K562 (cell line): ENCODE measurements around the gene KIAA0930. TPM values are rescaled to one million over a fixed set of nuclear protein-coding genes. Genes with fewer than 3 reads are reported as not detected.

Experiments
- CBX2 ChIP-seq: fragments of 200-600 bp; sonication (generic); IDR thresholded peaks from one replicate; pipeline ENCODE4 v1.6.1; 2012; ENCODE audit warnings: mild to moderate bottlenecking, low read length, inconsistent platforms; ENCODE audit not compliant: insufficient read depth, poor library complexity, severe bottlenecking
- CCNT2 ChIP-seq: IDR thresholded peaks from 2 replicates; pipeline ENCODE4 v1.6.1; 2011; ENCODE audit warnings: borderline replicate concordance, low read depth, mild to moderate bottlenecking, moderate library complexity, mixed read lengths, low read length; ENCODE audit not compliant: insufficient read length; ENCODE audit errors: extremely low read depth
- CHD4 ChIP-seq: fragments of 200-600 bp; sonication (generic); IDR thresholded peaks from 3 replicates; pipeline ENCODE4 v1.6.1; 2012; ENCODE audit warnings: low read depth, mild to moderate bottlenecking, mixed read lengths, low read length, inconsistent platforms; ENCODE audit not compliant: insufficient read depth, insufficient replicate concordance, poor library complexity, severe bottlenecking
- FOXP1 ChIP-seq: sonication (generic); formaldehyde crosslinking; IDR thresholded peaks from 2 replicates; pipeline ENCODE4 v1.8.0; 2022; ENCODE audit warnings: mild to moderate bottlenecking, missing genetic modification reagents
- FUS ChIP-seq: fragments of 200-400 bp; formaldehyde crosslinking; optimal IDR thresholded peaks from 2 replicates; pipeline ENCODE3; 2017; ENCODE audit warnings: low read depth, low read length
- HIVEP1 ChIP-seq: fragments of 250-450 bp; sonication (Bioruptor Pico); IDR thresholded peaks from 2 replicates; pipeline ENCODE4 v1.4.0; 2020; ENCODE audit warnings: mild to moderate bottlenecking
- KLF10 ChIP-seq: fragments of 250-450 bp; sonication (Bioruptor Pico); IDR thresholded peaks from 2 replicates; pipeline ENCODE4 v1.6.1; 2021; ENCODE audit warnings: matching md5 sums
- MYC ChIP-seq, 2 experiments: fragments of 250-450 bp in 1 of 2; sonication (Bioruptor Pico) in 1 of 2; IDR thresholded peaks; 2 replicates each; pipeline versions ENCODE4 v1.5.1 to v1.6.1; 2012 to 2021; ENCODE audit warnings: low read depth in 2 of 2, borderline replicate concordance in 1 of 2, improper control_type of control experiment in 1 of 2, low read length in 1 of 2, mild to moderate bottlenecking in 1 of 2, moderate library complexity in 1 of 2
- TAL1 ChIP-seq: fragments of 450-650 bp; IDR thresholded peaks from 2 replicates; pipeline ENCODE4 v1.6.1; 2016; ENCODE audit warnings: mild to moderate bottlenecking
- TCF3 ChIP-seq: sonication (generic); formaldehyde crosslinking; IDR thresholded peaks from 2 replicates; pipeline ENCODE4 v1.4.0; 2020; ENCODE audit warnings: mild to moderate bottlenecking, missing genetic modification reagents
- TCFL5 ChIP-seq: fragments of 250-450 bp; sonication (Bioruptor Pico); conservative IDR thresholded peaks from 2 replicates; pipeline ENCODE4 v1.6.1; 2021; ENCODE audit warnings: mild to moderate bottlenecking, moderate library complexity, matching md5 sums
- ZBTB9 ChIP-seq: fragments of 450-650 bp; formaldehyde crosslinking; IDR thresholded peaks from 2 replicates; pipeline ENCODE4 v1.4.0; 2020; ENCODE audit warnings: mild to moderate bottlenecking, moderate library complexity
- polyA plus RNA-seq, 8 experiments: library from polyadenylated mRNA; depleted of rRNA in 4 of 8; stranded (reverse) in 5 of 8; unstranded in 3 of 8; fragments of >200 nt; fragmentation: Nextera tagmentation in 2 of 8; fragmentation: Illumina TruSeq in 1 of 8; extraction: Ambion mirVana in 2 of 8; extraction: Trizol in 1 of 8; gene quantifications; 2 replicates each; pipeline versions ENCODE4 v1.2.1 to v1.2.3, GENCODE V29; 2011 to 2014; ENCODE audit warnings: inconsistent platforms in 1 of 8, missing spikeins in 1 of 8
- total RNA-seq, 7 experiments: library from RNA; depleted of rRNA in 6 of 7; stranded (reverse); fragments of >200 nt in 6 of 7; fragmentation: Illumina TruSeq in 2 of 7; extraction: Trizol in 2 of 7; gene quantifications; 2 replicates each; pipeline versions ENCODE4 v1.2.1 to v1.2.3, GENCODE V29; 2011 to 2021; ENCODE audit warnings: low replicate concordance in 1 of 7
- TF ChIP-seq, protein P1 (sequence below): fragments of 250-450 bp; sonication (Bioruptor Pico); IDR thresholded peaks from 2 replicates; pipeline ENCODE4 v1.8.0; 2022; ENCODE audit warnings: moderate library complexity, mild to moderate bottlenecking, inconsistent platforms
- TF ChIP-seq, protein P2 (sequence below), 2 experiments: fragments of 450-650 bp; IDR thresholded peaks; 2 replicates each; pipeline ENCODE4 v1.6.1; 2016; ENCODE audit warnings: mild to moderate bottlenecking in 2 of 2, borderline replicate concordance in 1 of 2, low read depth in 1 of 2, moderate library complexity in 1 of 2

The KIAA0930 gene
- total and polyA plus RNA-seq, 9 of the 15 experiments (the other 6 are each of a cell fraction or from before 2014, with no cell fraction given): 0.24 to 12.1 (median 6.4) TPM

DNA sequence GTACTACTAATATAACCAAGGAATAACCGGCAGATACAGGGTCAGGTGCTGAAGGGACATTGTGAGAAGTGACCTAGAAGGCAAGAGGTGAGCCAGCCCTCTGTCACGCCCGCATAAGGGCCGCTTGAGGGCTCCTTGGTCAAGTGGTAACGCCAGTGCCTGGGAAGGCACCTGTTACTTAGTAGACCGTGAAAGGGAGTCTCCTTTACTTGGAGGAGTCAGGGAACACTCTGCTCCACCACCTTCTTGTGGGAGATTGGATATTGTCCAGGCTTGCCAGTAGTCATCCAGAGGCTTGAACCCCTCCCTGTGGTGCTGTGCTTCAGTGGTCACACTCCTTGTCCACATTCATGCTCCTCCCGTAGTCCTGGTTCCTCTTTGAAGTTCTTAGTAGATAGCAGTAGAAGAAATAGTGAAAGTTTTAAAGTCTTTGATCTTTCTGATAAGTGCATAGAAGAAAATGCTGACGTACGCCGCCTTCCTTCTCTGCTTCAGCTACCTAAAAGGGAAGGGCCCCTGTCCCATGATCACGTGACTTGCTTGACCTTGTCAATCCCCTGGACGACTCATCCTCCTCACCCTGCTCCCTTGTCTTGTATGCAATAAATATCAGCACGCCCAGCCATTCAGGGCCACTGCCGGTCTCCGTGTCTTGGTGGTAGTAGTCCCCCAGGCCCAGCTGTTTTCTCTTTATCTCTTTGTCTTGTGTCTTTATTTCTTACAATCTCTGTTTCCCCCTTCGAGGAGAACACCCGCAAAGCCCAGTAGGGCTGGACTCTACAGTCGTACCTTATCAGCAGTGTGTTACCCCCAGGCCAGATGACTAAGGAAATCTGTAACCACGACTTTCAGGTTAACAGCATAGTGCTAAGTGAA, 70.9 kb downstream of the KIAA0930 start (continued):
- TF ChIP-seq ZBTB9 (CRISPR knock-in tag) (no peak), TCFL5 (CRISPR knock-in tag) (no peak), HIVEP1 (CRISPR knock-in tag) (no peak), TCF3 (CRISPR knock-in tag) (peak; percentile 35; the same call in 1 of the 2 replicates), TAL1 (peak; percentile 39; the same call in 1 of the 2 replicates), CBX2 (no peak), FUS (no peak), CHD4 (no peak), KLF10 (CRISPR knock-in tag) (no peak), MYC (IDR thresholded peaks at IDR 0.05; ENCODE audit: low read depth, low read length) (no peak), MYC (CRISPR knock-in tag; IDR thresholded peaks at IDR 0.05; ENCODE audit: borderline replicate concordance, low read depth) (no peak), CCNT2 (no peak), FOXP1 (CRISPR knock-in tag) (no peak)
- TF ChIP-seq, protein P1, sequence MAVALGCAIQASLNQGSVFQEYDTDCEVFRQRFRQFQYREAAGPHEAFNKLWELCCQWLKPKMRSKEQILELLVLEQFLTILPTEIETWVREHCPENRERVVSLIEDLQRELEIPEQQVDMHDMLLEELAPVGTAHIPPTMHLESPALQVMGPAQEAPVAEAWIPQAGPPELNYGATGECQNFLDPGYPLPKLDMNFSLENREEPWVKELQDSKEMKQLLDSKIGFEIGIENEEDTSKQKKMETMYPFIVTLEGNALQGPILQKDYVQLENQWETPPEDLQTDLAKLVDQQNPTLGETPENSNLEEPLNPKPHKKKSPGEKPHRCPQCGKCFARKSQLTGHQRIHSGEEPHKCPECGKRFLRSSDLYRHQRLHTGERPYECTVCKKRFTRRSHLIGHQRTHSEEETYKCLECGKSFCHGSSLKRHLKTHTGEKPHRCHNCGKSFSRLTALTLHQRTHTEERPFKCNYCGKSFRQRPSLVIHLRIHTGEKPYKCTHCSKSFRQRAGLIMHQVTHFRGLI (CRISPR knock-in tag): no peak
- TF ChIP-seq, protein P2, sequence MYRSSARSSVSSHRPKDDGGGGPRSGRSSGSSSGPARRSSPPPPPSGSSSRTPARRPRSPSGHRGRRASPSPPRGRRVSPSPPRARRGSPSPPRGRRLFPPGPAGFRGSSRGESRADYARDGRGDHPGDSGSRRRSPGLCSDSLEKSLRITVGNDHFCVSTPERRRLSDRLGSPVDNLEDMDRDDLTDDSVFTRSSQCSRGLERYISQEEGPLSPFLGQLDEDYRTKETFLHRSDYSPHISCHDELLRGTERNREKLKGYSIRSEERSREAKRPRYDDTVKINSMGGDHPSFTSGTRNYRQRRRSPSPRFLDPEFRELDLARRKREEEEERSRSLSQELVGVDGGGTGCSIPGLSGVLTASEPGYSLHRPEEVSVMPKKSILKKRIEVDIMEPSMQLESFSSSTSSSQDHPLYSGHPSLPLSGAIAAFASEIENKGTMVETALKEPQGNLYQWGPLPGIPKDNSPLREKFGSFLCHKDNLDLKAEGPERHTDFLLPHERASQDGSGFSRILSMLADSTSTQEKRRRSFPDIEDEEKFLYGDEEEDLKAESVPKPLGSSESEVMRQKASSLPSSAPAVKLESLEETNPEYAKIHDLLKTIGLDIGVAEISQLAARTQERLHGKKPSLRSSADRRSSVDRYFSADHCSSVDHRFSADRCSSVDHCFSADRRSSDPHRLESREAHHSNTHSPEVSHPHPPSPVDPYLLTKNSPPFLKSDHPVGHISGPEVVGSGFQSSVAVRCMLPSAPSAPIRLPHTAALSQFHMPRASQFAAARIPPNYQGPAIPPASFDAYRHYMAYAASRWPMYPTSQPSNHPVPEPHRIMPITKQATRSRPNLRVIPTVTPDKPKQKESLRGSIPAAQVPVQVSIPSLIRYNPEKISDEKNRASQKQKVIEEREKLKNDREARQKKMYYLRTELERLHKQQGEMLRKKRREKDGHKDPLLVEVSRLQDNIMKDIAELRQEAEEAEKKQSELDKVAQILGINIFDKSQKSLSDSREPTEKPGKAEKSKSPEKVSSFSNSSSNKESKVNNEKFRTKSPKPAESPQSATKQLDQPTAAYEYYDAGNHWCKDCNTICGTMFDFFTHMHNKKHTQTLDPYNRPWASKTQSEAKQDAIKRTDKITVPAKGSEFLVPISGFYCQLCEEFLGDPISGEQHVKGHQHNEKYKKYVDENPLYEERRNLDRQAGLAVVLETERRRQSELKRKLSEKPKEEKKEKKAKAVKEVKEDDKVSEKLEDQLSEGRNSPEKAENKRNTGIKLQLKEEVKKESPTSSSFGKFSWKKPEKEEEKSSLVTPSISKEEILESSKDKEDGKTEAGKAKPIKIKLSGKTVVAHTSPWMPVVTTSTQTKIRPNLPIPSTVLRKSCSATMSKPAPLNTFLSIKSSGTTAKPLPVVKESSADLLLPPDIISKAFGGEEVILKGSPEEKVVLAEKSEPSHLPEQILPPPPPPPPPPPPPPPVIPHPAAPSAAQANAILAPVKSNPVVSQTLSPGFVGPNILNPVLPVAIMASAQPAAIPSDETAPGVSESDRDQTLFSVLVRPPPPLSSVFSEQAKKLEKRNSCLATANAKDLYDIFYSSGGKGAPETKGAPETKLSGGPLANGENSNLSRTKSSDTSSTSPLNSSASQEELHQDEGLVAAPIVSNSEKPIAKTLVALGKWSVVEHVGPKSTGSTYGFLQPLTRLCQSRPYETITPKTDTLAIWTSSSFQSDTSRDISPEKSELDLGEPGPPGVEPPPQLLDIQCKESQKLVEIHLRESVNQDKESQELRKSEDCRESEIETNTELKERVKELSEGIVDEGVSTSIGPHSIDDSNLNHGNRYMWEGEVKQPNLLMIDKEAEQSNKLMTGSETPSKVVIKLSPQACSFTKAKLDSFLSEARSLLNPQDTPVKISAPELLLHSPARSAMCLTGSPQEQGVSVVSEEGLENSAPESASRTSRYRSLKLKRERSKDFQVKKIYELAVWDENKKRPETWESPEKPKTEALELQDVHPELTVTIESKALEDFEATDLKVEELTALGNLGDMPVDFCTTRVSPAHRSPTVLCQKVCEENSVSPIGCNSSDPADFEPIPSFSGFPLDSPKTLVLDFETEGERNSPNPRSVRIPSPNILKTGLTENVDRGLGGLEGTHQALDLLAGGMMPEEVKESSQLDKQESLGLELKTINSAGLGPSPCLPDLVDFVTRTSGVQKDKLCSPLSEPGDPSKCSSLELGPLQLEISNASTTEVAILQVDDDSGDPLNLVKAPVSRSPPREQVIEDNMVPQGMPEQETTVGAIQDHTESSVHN (IDR thresholded peaks at IDR 0.05; ENCODE audit: borderline replicate concordance in 1 of 2, low read depth in 1 of 2): peak in 1 of 2 experiments; percentile 26; a peak in 1 of 4 replicates
